RWPE2 (cell line): Measurements from ENCODE around the gene BCL2.

Experiments
- ATAC-seq: fragments of 200-7000 bp; cut with Tn5 transposase; 3 replicates; pipeline ENCODE4 v1.9.1; 2021; ENCODE audit warnings: low read depth
- DNase-seq: peaks from one replicate; pipeline ENCODE4 v3.0.0-alpha.2; 2020; ENCODE audit warnings: low spot score
- H3K27ac ChIP-seq: fragments of 450-650 bp; 2 replicates; pipeline ENCODE4 v1.5.1; 2017; ENCODE audit warnings: mild to moderate bottlenecking; ENCODE audit not compliant: poor library complexity, severe bottlenecking
- H3K27me3 ChIP-seq: fragments of 250-450 bp; sonication (Bioruptor Pico); 2 replicates; pipeline ENCODE4 v1.5.1; 2021; ENCODE audit warnings: mild to moderate bottlenecking, moderate library complexity; ENCODE audit not compliant: insufficient read depth, poor library complexity, severe bottlenecking
- H3K36me3 ChIP-seq: fragments of 250-450 bp; sonication (Bioruptor Pico); 2 replicates; pipeline ENCODE4 v1.5.1; 2020; ENCODE audit warnings: low read depth, mild to moderate bottlenecking, moderate library complexity
- H3K4me1 ChIP-seq: fragments of 250-450 bp; sonication (Bioruptor Pico); 2 replicates; pipeline ENCODE4 v1.5.1; 2021; ENCODE audit warnings: mild to moderate bottlenecking, moderate library complexity; ENCODE audit not compliant: insufficient read depth, poor library complexity, severe bottlenecking
- H3K4me3 ChIP-seq: fragments of 250-450 bp; sonication (Bioruptor Pico); 2 replicates; pipeline ENCODE4 v1.5.1; 2021; ENCODE audit warnings: mild to moderate bottlenecking, moderate library complexity; ENCODE audit not compliant: severe bottlenecking
- H3K9me3 ChIP-seq: fragments of 250-450 bp; sonication (Bioruptor Pico); 2 replicates; pipeline ENCODE4 v1.5.1; 2021; ENCODE audit warnings: mild to moderate bottlenecking, moderate library complexity; ENCODE audit not compliant: severe bottlenecking
- CTCF ChIP-seq: fragments of 450-650 bp; IDR thresholded peaks from one replicate; pipeline ENCODE4 v1.5.1; 2017; ENCODE audit warnings: mild to moderate bottlenecking, moderate library complexity; ENCODE audit not compliant: poor library complexity, severe bottlenecking

The BCL2 gene

DNA sequence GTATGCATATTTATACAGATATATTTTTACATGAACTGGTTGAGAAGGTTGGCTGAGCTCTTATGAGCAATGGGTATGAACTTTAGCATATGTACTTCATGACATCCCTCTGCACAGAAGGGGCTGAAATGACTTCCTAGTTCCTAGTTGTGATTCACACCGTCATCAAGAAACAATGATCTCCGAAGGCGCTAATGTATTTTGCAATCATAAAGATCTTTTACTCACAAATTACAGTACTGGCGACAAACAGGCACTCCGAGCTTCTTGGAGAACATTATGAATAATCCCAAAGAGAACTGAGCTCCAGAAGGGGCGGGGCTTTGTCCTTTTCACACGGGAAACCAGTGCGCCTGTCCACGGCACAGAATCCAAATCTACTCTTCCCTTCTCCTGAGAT, 18.1 kb downstream of the BCL2 start:
- ATAC-seq: no peak
- Histone ChIP-seq H3K27me3 (no peaks in the 10 kb centered on the region), H3K4me1 (no peaks in the 10 kb centered on the region), H3K27ac (no peak overlapping the region), H3K36me3 (no peaks in the 10 kb centered on the region), H3K9me3 (no peaks in the 10 kb centered on the region), H3K4me3 (no peak overlapping the region)
- no peak for DNase-seq
- no peak for TF ChIP-seq CTCF

DNA sequence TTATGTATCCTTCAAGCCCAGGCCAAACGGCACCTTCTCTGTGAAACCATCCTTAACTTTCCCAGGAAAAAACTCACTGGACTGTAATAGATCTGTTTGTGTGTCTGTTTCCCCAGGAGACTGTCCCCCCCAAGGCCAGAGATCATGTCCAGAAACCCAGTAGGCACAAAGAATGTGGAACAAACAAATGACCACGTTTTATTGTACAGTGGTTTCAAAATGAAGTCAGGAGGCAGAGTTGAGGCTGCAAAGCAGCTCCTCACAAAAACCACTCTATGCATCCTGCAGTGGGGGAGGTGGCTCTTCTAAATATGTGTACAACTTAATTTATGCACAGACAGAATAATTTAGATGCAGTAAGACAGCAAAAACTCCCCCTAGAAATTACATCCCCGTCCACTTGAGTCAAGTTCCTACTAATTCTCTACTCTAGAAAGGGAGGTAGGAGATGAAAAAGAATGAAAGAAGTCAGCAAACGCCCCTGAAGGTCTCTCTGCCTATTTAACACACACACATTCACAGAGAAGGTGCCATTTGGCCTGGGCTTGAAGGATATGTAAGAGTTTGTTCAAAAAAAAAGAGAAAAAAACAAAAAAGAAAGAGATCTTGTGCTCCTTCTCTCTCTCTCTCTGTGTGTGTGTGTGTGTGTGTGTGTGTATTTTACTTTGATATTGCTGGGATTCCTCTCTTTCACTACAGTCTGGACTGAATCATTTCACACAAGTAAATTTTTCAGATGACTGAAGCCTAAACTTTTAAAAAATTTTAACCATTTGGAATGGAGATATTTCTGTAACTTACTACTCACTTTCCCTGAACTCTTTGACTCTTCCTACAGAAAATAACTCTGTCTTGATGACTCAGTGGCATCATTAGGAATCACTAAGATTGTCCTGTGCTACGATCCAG, 19.5 kb downstream of the BCL2 start:
- H3K4me3 ChIP-seq: no peak overlapping the region
- TF ChIP-seq CTCF: no peak
- no peak overlapping the region for H3K27ac ChIP-seq
- DNase-seq (no peak), ATAC-seq (no peak)
- no peaks in the 10 kb centered on the region for H3K27me3 ChIP-seq
- H3K9me3 ChIP-seq: no peaks in the 10 kb centered on the region
- H3K4me1 ChIP-seq: no peaks in the 10 kb centered on the region
- no peaks in the 10 kb centered on the region for H3K36me3 ChIP-seq

GRCh38 chr18:63298400-63299365, 20.9 kb downstream of the BCL2 start:
- DNase-seq: no peak
- no peaks in the 10 kb centered on the region for H3K36me3 ChIP-seq
- no peak for TF ChIP-seq CTCF
- no peaks in the 10 kb centered on the region for H3K4me1 ChIP-seq
- ATAC-seq: no peak
- no peak overlapping the region for H3K4me3 ChIP-seq
- no peak overlapping the region for H3K27ac ChIP-seq
- no peaks in the 10 kb centered on the region for H3K9me3 ChIP-seq
- no peaks in the 10 kb centered on the region for H3K27me3 ChIP-seq

- no peak for TF ChIP-seq CTCF
- no peak for ATAC-seq
- H3K27me3 ChIP-seq: no peaks in the 10 kb centered on the region
- no peaks in the 10 kb centered on the region for H3K36me3 ChIP-seq
- H3K9me3 ChIP-seq: no peaks in the 10 kb centered on the region
- no peak for DNase-seq
- no peak overlapping the region for H3K4me3 ChIP-seq
- no peaks in the 10 kb centered on the region for H3K4me1 ChIP-seq
- H3K27ac ChIP-seq: no peak overlapping the region
Observed at GRCh38 chr18:63297687-63298399, 21.7 kb downstream of the BCL2 start.
